Ishikawa (cell line): ENCODE data around the gene C9orf40.
A peak's percentile ranks its signal among the peaks of the same experiment; 100 is the strongest.

Experiments used
- CEBPB ChIP-seq: IDR thresholded peaks from 2 replicates; pipeline ENCODE4 v1.6.1; 2012
- CREB1 ChIP-seq: IDR thresholded peaks from 2 replicates; pipeline ENCODE4 v1.6.1; 2012; ENCODE audit warnings: low read depth
- EGR1 ChIP-seq: IDR thresholded peaks from 2 replicates; pipeline ENCODE4 v1.6.1; 2012
- EP300 ChIP-seq: IDR thresholded peaks from 2 replicates; pipeline ENCODE4 v1.6.1; 2012; ENCODE audit warnings: borderline replicate concordance
- FOXM1 ChIP-seq: IDR thresholded peaks from 2 replicates; pipeline ENCODE4 v1.6.1; 2012; ENCODE audit warnings: low read depth, borderline replicate concordance
- MAX ChIP-seq: IDR thresholded peaks from 2 replicates; pipeline ENCODE4 v1.6.1; 2012
- NFIC ChIP-seq: IDR thresholded peaks from 2 replicates; pipeline ENCODE4 v1.6.1; 2012
- RAD21 ChIP-seq: IDR thresholded peaks from 2 replicates; pipeline ENCODE4 v1.6.1; 2012; ENCODE audit warnings: low read depth
- REST ChIP-seq: IDR thresholded peaks from 2 replicates; pipeline ENCODE4 v1.6.1; 2012; ENCODE audit warnings: low read depth, mild to moderate bottlenecking
- TAF1 ChIP-seq: IDR thresholded peaks from 2 replicates; pipeline ENCODE4 v1.6.1; 2012; ENCODE audit warnings: low read depth, mild to moderate bottlenecking
- TCF12 ChIP-seq: IDR thresholded peaks from 2 replicates; pipeline ENCODE4 v1.6.1; 2012; ENCODE audit warnings: low read depth
- TEAD4 ChIP-seq: IDR thresholded peaks from 2 replicates; pipeline ENCODE4 v1.6.1; 2012
- USF1 ChIP-seq: IDR thresholded peaks from 2 replicates; pipeline ENCODE4 v1.6.1; 2012
- YY1 ChIP-seq: IDR thresholded peaks from 2 replicates; pipeline ENCODE4 v1.6.1; 2012; ENCODE audit warnings: low read depth
- ZBTB7A ChIP-seq: IDR thresholded peaks from 2 replicates; pipeline ENCODE4 v1.6.1; 2012; ENCODE audit warnings: low read depth

C9orf40 gene

GRCh38 chr9:74960561-74960960 lies 7.8 kb upstream of the C9orf40 start:
- TF ChIP-seq USF1, result no peak
- no peak for TF ChIP-seq YY1
- no peak for TF ChIP-seq ZBTB7A
- no peak for TF ChIP-seq CREB1
- no peak for TF ChIP-seq TCF12
- TF ChIP-seq EGR1, result no peak

- TF ChIP-seq YY1 (no peak), EGR1 (no peak)
Measured at GRCh38 chr9:74958587-74958986, 5.9 kb upstream of the C9orf40 start.

GRCh38 chr9:74953235-74953751 lies 581 bp upstream of the C9orf40 start:
- TF ChIP-seq MAX (no peak), EGR1 (no peak), NFIC (no peak), FOXM1 (no peak), EP300 (no peak), YY1 (no peak), CEBPB (no peak), RAD21 (no peak), TEAD4 (no peak), ZBTB7A (no peak), TAF1 (no peak), REST (no peak), TCF12 (no peak)

GRCh38 chr9:74951725-74952151 lies 974 bp downstream of the C9orf40 start:
- no peak for TF ChIP-seq MAX
- TF ChIP-seq CREB1, result no peak
- 0 out of 2 replicates have a peak, but pooled peaks have one; percentile 8 for TF ChIP-seq TCF12
- no peak for TF ChIP-seq FOXM1
- TF ChIP-seq REST, result no peak
- TF ChIP-seq NFIC, result no peak
- 0 out of 2 replicates have a peak, but pooled peaks have one; percentile 48 for TF ChIP-seq ZBTB7A

- TF ChIP-seq ZBTB7A (no peak), TCF12 (no peak), TAF1 (no peak), FOXM1 (no peak), REST (no peak), USF1 (no peak), EGR1 (no peak), CREB1 (no peak), YY1 (no peak), TEAD4 (no peak), RAD21 (no peak), MAX (no peak), NFIC (no peak), CEBPB (no peak), EP300 (no peak)
Measured at GRCh38 chr9:74951107-74951720, 1.5 kb downstream of the C9orf40 start.
